Rectal smooth muscle tissue (tissue), 1 donor: ENCODE measurements around the gene SFSWAP.
A peak's percentile ranks its signal among the peaks of the same experiment; 100 is the strongest.
"Not testable (repeated sequence)": the region's sequence is repeated elsewhere in the genome, so short reads cannot be mapped to it uniquely, and the experiment has no call there.

ENCODE experiments used
- H3K27ac ChIP-seq: one replicate; pipeline ENCODE4 v1.7.0; 2013; ENCODE audit warnings: low read depth, low read length, inconsistent platforms
- H3K27me3 ChIP-seq: one replicate; pipeline ENCODE4 v1.7.0; 2013; ENCODE audit warnings: low read length; ENCODE audit not compliant: control insufficient read depth, insufficient read depth
- H3K36me3 ChIP-seq: one replicate; pipeline ENCODE4 v1.7.0; 2013; ENCODE audit warnings: low read length; ENCODE audit not compliant: control insufficient read depth, insufficient read depth
- H3K4me1 ChIP-seq: one replicate; pipeline ENCODE4 v1.7.0; 2013; ENCODE audit warnings: low read length; ENCODE audit not compliant: control insufficient read depth, insufficient read depth
- H3K4me3 ChIP-seq: one replicate; pipeline ENCODE4 v1.7.0; 2013; ENCODE audit warnings: low read length
- H3K9ac ChIP-seq: one replicate; pipeline ENCODE4 v1.7.0; 2013; ENCODE audit warnings: low read length

SFSWAP gene

DNA sequence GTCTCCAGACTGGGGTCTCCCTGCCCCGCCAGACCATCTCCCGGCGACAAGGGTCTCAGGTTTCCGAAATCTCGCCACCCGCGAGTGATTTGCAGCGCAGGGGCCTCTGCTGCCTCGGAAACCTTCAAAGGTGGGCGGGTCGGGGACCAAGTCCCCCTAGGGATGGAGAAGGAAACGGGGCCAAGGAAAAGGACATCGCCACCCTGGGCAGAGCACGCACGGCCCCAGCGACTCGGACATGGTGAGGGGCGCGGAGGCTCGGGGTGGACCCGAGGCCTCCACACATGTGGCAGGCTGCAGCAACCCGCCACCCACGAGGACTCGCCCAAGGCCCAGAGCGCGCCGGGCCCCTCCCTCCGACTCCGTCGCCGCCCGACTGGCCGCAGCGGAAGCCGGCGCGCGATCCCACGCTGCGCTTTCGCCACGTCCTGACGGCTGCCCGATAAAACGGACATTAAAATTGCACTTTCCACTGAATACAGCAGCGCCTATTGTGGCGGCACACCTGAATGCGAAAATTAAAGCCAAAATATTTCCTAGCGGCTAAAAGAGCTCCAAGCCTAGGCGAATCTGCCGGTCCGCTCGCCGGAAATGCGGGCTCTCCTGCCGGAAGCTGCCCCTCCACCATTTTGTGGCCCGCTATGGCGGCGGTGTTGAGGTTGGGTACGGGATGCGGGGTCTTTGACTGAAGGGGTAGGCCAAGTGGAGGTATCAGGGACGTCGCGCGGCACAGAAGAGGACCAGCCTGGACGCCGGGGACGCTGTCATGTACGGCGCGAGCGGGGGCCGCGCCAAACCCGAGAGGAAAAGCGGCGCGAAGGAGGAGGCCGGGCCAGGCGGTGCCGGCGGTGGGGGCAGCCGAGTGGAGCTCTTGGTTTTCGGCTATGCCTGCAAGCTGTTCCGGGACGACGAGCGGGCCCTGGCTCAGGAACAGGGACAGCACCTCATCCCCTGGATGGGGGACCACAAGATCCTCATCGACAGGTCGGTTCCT lies at the start of gene SFSWAP:
Gene SFSWAP, plus strand, starts transcription at position 627 of the 994 bp plus-strand sequence. Its CDS starts 140 bp downstream, at position 767.
- Histone ChIP-seq H3K4me1 (peaks cover 16% of the 10 kb centered on the region), H3K27me3 (peaks cover 2% of the 10 kb centered on the region), H3K4me3 (peak within 1 kb of the TSS; percentile 100), H3K27ac (peak within 1 kb of the TSS; percentile 99), H3K9ac (peak within 1 kb of the TSS; percentile 97), H3K36me3 (peaks cover 13% of the 10 kb centered on the region)

DNA sequence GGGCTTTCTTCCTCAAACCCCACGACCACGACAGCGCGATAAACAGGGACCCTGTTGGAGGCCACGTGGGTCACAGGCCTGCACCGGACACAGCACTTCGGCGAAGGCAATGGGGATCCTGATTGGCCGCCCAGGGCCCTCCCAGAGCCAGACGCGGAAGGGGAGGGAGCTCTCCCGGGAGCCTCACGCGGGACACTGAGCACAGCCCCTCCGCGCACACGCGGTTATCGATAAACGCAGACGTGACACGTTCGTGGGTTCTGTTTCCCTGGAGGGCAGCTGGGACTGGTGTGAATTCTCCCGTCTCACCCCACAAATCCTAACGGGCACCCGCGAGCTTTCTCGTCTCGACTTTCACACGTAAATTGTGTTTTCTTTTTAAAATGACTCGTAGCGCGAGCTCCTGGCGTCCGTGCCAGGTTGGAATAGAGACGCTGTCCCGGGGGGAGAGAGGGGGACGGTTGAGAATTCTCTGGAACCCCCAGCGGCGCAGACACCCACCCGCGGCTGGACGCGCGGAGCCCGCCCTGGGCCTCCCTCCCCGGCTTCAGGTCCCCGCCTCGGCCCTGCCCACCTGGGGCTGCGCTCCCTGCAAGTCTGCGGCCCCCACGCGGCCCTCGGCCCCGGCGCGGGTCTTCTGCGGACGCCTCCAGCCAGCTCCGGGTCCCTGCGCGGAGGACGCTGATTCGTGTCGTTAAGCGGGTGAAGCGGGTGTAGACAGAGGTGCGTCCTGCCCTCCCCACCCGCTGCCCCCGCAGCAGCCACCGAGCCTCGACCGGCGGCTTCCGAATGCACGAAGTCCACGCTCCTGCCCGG lies 49.5 kb upstream of the SFSWAP start:
- not testable (repeated sequence) for H3K9ac ChIP-seq, H3K36me3 ChIP-seq, H3K27me3 ChIP-seq, H3K4me3 ChIP-seq, H3K27ac ChIP-seq, H3K4me1 ChIP-seq

DNA sequence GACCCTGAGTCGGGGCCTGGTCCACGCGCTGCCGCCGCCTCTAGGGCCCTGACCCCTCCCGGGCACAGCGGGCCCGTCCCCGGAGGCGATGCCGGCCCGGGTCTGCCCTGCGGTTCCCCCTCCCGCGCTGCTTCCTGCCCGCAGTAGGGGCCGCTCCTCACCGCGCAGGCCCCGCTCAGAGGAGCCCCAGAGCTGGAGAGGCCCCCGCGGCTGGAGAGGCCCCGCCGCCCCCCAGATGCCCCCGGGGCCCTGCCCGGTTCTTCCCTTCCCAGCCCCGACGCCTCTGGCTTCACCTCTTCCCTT lies 49.0 kb upstream of the SFSWAP start:
- not testable (repeated sequence) for H3K4me3 ChIP-seq, H3K27me3 ChIP-seq, H3K27ac ChIP-seq, H3K4me1 ChIP-seq, H3K9ac ChIP-seq, H3K36me3 ChIP-seq

DNA sequence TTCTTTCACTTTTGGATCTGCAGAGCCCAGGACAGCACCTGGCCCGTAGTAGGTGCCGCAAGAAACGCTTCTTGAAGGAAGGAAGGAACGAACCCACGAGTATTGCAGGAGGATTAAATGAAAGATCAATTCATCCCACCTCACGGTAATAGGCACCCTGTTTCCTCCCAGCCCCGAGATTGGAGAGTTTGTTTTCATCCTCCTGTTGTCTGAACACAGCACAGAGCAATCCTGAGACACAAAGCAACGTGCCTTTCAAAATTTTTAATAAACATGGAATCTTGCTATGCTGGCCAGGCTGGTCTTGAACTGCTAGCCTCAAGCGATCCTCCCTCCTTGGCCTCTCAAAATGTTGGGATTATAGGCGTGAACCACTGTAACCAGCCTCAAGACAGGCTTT lies 48.5 kb upstream of the SFSWAP start:
- not testable (repeated sequence) for H3K9ac ChIP-seq, H3K27me3 ChIP-seq, H3K36me3 ChIP-seq, H3K4me1 ChIP-seq, H3K4me3 ChIP-seq, H3K27ac ChIP-seq

DNA sequence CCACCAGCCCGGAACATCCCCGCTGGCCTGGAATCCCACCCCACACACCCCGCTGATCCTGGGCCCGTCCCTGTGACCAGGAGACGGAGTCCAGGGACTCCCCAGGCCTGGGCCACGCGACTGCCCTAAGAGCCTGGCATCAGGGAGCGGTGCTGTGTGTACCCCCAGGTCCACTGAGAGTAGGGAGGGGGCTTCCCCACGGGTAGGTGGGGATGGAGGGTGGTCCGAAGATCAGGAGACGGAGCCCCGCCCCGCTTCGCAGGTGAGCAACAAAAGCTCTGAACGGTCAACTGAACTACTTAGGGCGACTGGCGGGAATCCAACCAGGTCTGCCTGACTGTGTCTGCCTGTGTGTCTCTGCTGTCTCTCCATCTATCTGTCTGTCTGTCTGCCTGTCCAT lies 45.2 kb upstream of the SFSWAP start:
- H3K36me3 ChIP-seq: not testable (repeated sequence)

DNA sequence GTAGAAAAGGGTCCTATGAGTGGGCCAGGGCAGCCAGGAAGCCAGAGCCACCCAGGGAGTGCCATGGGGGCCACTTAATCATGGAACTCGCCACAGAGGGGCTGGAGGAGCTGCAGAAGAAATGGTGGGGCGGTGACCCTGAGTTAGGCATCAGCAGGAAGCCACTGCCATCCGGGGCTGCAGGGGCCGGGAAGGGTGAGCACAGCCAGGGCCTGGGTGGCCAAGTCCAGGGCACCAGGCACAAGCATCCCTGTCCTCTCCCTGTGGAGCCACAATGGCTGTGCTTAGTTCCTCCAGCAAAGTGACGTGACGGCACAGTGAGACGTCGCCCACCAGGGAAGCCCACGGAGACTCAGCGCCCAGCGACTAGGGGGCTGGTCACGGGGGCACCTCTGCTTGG lies 44.4 kb upstream of the SFSWAP start:
- not testable (repeated sequence) for H3K4me1 ChIP-seq, H3K4me3 ChIP-seq, H3K27ac ChIP-seq

More for the DNA sequence above, 45.2 kb upstream of the SFSWAP start:
- not testable (repeated sequence) for H3K4me1 ChIP-seq, H3K27ac ChIP-seq, H3K4me3 ChIP-seq, H3K27me3 ChIP-seq, H3K9ac ChIP-seq

DNA sequence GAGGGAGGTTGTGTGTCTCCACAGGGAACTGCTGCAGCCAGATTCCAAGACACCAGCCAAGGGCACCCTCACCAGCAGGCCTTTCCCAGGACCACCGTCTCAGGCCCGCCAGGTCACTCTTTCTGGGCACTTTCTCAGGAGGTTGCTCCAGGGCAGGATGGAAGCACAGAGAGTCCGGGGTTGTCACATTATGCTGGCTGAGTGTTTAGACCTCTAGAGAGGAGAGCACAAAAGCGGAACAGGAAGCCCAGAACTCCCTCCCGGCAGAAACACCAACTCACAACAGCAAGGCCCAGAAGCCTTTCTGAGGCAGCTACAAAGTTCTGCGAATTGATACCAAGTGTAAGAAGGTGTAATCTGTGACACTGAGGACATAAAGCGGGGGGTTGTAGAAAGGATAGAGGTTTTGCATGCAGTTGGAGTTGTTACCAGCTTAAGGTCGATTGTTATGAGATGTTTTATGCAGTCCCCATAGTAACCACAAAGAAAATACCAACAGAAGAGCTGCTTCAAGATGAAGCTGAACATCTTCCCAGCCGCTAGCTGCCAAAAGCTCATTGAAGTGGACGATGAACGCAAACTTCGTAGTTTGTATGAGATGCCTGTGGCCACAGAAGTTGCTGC lies 43.8 kb upstream of the SFSWAP start:
- H3K36me3 ChIP-seq, H3K4me1 ChIP-seq, H3K27ac ChIP-seq, H3K27me3 ChIP-seq, H3K4me3 ChIP-seq, H3K9ac ChIP-seq: not testable (repeated sequence)

More for the DNA sequence above, 44.4 kb upstream of the SFSWAP start:
- not testable (repeated sequence) for H3K27me3 ChIP-seq, H3K9ac ChIP-seq, H3K36me3 ChIP-seq

DNA sequence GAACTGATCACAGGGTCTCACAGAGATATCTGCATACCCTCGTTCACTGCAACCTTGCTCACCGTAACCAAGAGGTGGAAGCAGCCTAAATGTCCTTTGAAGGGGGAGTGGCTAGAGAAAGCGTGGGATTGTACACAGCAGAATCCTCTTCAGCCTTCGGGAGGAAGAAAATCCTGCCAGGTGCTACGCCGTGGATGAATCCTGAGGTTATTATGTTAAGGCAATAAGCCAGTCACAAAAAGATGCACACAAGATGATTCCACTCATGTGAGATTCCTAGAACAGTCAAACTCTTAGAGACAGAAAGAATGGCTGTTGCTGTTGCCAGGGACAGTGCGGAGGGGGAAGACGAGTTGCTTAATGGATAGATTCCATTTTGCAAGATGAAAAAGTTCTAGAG lies 39.6 kb upstream of the SFSWAP start:
- Histone ChIP-seq H3K36me3 (no peaks in the 10 kb centered on the region), H3K27ac (no peak overlapping the region), H3K9ac (no peak overlapping the region), H3K4me1 (no peaks in the 10 kb centered on the region), H3K4me3 (no peak overlapping the region), H3K27me3 (no peaks in the 10 kb centered on the region)

DNA sequence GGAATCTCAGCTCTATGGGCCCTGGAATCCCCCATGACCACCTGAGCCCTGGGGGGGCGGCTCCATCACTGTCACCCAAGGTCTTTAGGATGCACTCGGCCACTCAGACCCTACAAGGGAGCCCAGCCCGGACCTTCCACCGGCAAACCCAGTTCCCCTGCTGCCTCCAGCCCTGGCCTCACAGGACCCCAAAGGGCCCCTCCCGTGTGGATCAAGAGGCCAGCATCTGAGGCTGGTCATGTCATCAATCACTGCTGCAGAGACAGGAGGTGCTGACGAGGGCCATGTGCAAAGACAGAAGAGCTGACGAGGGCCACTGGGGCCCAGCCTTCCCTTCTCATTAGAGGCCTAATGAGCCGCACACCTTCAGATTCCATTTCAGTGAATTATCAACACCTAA lies 39.0 kb upstream of the SFSWAP start:
- H3K27ac ChIP-seq: no peak overlapping the region
- H3K36me3 ChIP-seq: no peaks in the 10 kb centered on the region
- no peak overlapping the region for H3K9ac ChIP-seq
- H3K27me3 ChIP-seq: no peaks in the 10 kb centered on the region
- H3K4me3 ChIP-seq: no peak overlapping the region
- no peaks in the 10 kb centered on the region for H3K4me1 ChIP-seq

DNA sequence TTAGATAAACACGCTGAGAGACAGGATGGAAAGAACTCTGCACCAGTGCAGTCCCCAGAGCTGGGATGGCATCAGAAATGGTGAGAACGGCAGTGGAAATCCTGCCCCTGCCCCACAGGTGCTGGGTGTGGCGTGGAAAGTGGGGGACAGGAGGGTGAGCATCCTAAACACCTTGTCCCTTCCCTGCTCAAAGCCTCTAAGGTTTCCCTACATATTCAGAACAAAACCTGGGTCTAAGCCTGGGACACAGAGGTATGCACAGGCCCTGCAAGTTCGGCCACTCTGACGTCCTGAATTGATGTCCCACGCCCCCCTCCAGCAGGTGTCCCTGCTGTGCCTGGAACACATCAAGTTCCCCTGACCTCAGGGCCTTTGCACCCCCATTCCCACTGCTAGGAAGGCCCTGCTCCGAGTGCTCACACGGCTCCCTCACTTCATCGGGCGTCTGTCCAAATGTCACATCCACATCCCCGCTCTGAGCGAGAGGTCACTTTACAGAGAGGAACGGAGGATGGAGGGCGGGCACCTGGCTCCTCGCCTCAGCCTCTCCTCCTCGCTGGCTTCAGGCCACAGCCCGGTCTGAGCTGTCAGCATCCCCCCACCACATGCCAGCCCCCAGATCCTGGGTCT lies 38.5 kb upstream of the SFSWAP start:
- Histone ChIP-seq H3K27me3 (no peaks in the 10 kb centered on the region), H3K36me3 (no peaks in the 10 kb centered on the region), H3K4me3 (no peak overlapping the region), H3K9ac (no peak overlapping the region), H3K27ac (no peak overlapping the region), H3K4me1 (no peaks in the 10 kb centered on the region)

DNA sequence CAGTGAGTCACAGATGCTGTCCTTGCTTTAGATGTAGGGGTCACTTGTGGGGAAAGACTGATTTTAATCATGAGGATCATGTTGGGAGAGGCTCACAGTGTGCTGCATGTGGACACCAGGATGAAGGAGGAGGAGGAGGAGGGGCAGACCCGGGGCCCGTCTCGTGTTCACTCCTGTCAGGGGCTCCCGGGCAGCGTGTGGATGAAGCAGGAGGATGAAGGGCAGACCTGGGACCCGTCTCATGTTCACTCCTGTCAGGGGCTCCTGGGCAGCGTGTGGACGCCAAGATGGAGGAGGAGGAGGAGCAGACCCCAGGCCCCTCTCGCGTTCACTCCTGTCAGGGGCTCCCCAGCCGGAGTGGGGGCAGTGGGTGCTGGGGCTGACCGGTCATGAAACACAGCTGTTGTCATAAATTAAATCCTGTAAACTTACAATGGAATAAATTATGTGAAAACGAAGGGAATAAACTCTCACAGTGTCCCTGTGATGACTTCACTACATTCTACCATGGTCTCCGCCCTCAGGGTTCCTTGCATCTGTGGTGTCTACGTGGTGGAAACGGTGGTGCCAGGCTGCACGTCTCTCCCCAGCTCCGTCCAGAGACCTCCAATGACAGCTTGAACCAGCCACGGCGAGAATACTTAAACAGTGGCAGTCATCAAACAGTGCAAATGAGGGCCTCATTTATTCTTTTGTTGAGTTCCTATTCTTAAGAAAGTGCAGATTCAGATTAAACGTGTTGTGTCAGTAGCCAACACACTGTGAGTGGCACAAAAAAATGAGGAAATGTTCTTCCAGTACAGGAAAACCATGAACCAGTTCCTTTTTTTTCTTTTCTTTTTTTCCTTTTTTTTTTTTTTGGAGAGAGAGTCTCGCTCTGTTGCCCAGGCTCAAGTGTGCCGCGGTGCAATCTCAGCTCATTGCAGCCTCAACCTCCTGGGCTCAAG lies 37.7 kb upstream of the SFSWAP start:
- Histone ChIP-seq H3K36me3 (no peaks in the 10 kb centered on the region), H3K27me3 (no peaks in the 10 kb centered on the region), H3K4me3 (no peak overlapping the region), H3K4me1 (no peaks in the 10 kb centered on the region), H3K9ac (no peak overlapping the region), H3K27ac (no peak overlapping the region)
